ENCODE results near the gene BCL11B. TPM values are rescaled to one million over a fixed set of nuclear protein-coding genes. Genes with fewer than 3 reads are reported as not detected.

Gene BCL11B
- total RNA-seq, 1 experiment from 2014 or later, result 0.02 TPM

- no peak for DNase-seq (ENCODE audit: low spot score)
Observed at GRCh38 chr14:99224948-99225347, 47.0 kb downstream of the BCL11B start.

- DNase-seq (ENCODE audit: low spot score), result no peak
Observed at GRCh38 chr14:99224116-99224910, 47.7 kb downstream of the BCL11B start.

- no peak for DNase-seq (ENCODE audit: low spot score)
Observed at GRCh38 chr14:99221445-99221844, 50.6 kb downstream of the BCL11B start.

GRCh38 chr14:99217066-99217955 lies 54.7 kb downstream of the BCL11B start:
- no peak for DNase-seq (ENCODE audit: low spot score)

GRCh38 chr14:99216191-99216590 lies 55.8 kb downstream of the BCL11B start:
- no peak for DNase-seq (ENCODE audit: low spot score)

- no peak for DNase-seq (ENCODE audit: low spot score)
Observed at GRCh38 chr14:99215277-99215676, 56.7 kb downstream of the BCL11B start.

GRCh38 chr14:99214701-99215100 lies 57.3 kb downstream of the BCL11B start:
- DNase-seq (ENCODE audit: low spot score), result no peak

GRCh38 chr14:99213527-99213971 lies 58.4 kb downstream of the BCL11B start:
- no peak for DNase-seq (ENCODE audit: low spot score)

- no peak for DNase-seq (ENCODE audit: low spot score)
Observed at GRCh38 chr14:99213101-99213500, 58.9 kb downstream of the BCL11B start.

GRCh38 chr14:99212646-99213045 lies 59.4 kb downstream of the BCL11B start:
- DNase-seq (ENCODE audit: low spot score), result no peak

- no peak for DNase-seq (ENCODE audit: low spot score)
Observed at GRCh38 chr14:99212199-99212598, 59.8 kb downstream of the BCL11B start.

- no peak for DNase-seq (ENCODE audit: low spot score)
Observed at GRCh38 chr14:99211410-99211809, 60.6 kb downstream of the BCL11B start.

- no peak for DNase-seq (ENCODE audit: low spot score)
Observed at GRCh38 chr14:99210333-99210732, 61.7 kb downstream of the BCL11B start.

- no peak for DNase-seq (ENCODE audit: low spot score)
Observed at GRCh38 chr14:99209409-99209808, 62.6 kb downstream of the BCL11B start.

GRCh38 chr14:99208318-99208717 lies 63.7 kb downstream of the BCL11B start:
- no peak for DNase-seq (ENCODE audit: low spot score)

GRCh38 chr14:99207456-99207855 lies 64.5 kb downstream of the BCL11B start:
- no peak for DNase-seq (ENCODE audit: low spot score)

- no peak for DNase-seq (ENCODE audit: low spot score)
Observed at GRCh38 chr14:99206090-99206489, 65.9 kb downstream of the BCL11B start.

- no peak for DNase-seq (ENCODE audit: low spot score)
Observed at GRCh38 chr14:99205086-99205688, 66.8 kb downstream of the BCL11B start.

- DNase-seq (ENCODE audit: low spot score), result no peak
Observed at GRCh38 chr14:99203801-99204200, 68.2 kb downstream of the BCL11B start.

- no peak for DNase-seq (ENCODE audit: low spot score)
Observed at GRCh38 chr14:99203080-99203479, 68.9 kb downstream of the BCL11B start.

- no peak for DNase-seq (ENCODE audit: low spot score)
Observed at GRCh38 chr14:99202516-99202915, 69.5 kb downstream of the BCL11B start.

GRCh38 chr14:99201351-99202073 lies 70.5 kb downstream of the BCL11B start:
- DNase-seq (ENCODE audit: low spot score), result no peak
